Measurements from ENCODE around the gene NLGN1.

NLGN1 gene

GRCh38 chr3:174116421-174116820 lies 718.9 kb downstream of the NLGN1 start:
- H3K9me3 ChIP-seq (ENCODE audit: control extremely low read depth in 1 of 5, control insufficient read depth in 4 of 5, insufficient read depth in 2 of 5, low read depth in 1 of 5, low read length in 4 of 5), result peaks cover 0 to 2% (median 0%) of the 10 kb centered on the region in 5 experiments

DNA sequence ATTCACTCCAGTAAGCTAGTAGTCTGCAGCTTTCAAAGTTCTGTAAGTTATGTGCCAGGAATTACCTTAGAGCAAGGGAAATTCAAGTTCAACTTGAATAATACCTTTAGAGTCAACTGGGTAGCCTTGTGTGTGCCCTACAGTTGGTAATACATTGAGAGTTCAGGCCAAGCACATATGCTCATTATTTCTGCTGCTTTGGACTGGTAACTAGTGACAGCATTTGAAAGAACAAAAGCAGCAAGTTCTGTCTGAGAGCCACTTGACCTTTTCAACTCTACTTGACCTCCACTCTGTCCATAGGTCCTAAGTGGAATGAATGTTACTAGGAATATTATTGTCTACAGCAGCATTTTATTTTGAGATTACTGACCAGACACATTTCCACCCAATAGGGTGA lies 723.5 kb downstream of the NLGN1 start:
- ChIA-PET POLR2A (no interaction called here), CTCF (interaction anchor here (1.0 kb wide), 1 partner anchor 21 kb away, joined by 5 read pairs; no protein-coding TSS in a partner anchor)
- no peak for DNase-seq
- no peaks in the 10 kb centered on the region for H3K4me1 ChIP-seq (ENCODE audit: control extremely low read depth in 1 of 4, control insufficient read depth in 4 of 4, insufficient read depth in 4 of 4, low read length in 3 of 4)
- H3K4me3 ChIP-seq (ENCODE audit: control insufficient read depth in 1 of 7, extremely low read depth in 1 of 7, insufficient read depth in 4 of 7, low read depth in 2 of 7, low read length in 6 of 7), result no peak overlapping the region
- no peaks in the 10 kb centered on the region for H3K9me3 ChIP-seq (ENCODE audit: control extremely low read depth in 1 of 5, control insufficient read depth in 4 of 5, insufficient read depth in 2 of 5, low read depth in 1 of 5, low read length in 4 of 5)
- no peaks in the 10 kb centered on the region for H3K36me3 ChIP-seq (ENCODE audit: control insufficient read depth in 4 of 4, insufficient read depth in 4 of 4, low read length in 3 of 4)
- H3K27me3 ChIP-seq (replicated peaks in 2 of 5; ENCODE audit: control insufficient read depth in 4 of 5, insufficient read depth in 5 of 5, low read length in 4 of 5), result no peaks in the 10 kb centered on the region
- no peak overlapping the region for H3K27ac ChIP-seq (ENCODE audit: insufficient read depth in 1 of 2, low read depth in 1 of 2, low read length in 2 of 2, poor library complexity in 1 of 2, severe bottlenecking in 2 of 2)

More at GRCh38 chr3:174116421-174116820, 718.9 kb downstream of the NLGN1 start:
- CTCF ChIA-PET, result interaction anchor here (0.6 kb wide), 1 partner anchor 1710 kb away, joined by 3 read pairs; no protein-coding TSS in a partner anchor
- no peak overlapping the region for H3K27ac ChIP-seq (ENCODE audit: insufficient read depth in 1 of 2, low read depth in 1 of 2, low read length in 2 of 2, poor library complexity in 1 of 2, severe bottlenecking in 2 of 2)
- POLR2A ChIA-PET, result no interaction called here
- 100% methylated on average over 1 of the region's 4 CpGs for WGBS (ENCODE audit: insufficient coverage)
- H3K4me3 ChIP-seq (ENCODE audit: control insufficient read depth in 1 of 7, extremely low read depth in 1 of 7, insufficient read depth in 4 of 7, low read depth in 2 of 7, low read length in 6 of 7), result no peak overlapping the region
- no peaks in the 10 kb centered on the region for H3K36me3 ChIP-seq (ENCODE audit: control insufficient read depth in 4 of 4, insufficient read depth in 4 of 4, low read length in 3 of 4)
- no peaks in the 10 kb centered on the region for H3K27me3 ChIP-seq (replicated peaks in 2 of 5; ENCODE audit: control insufficient read depth in 4 of 5, insufficient read depth in 5 of 5, low read length in 4 of 5)
- no peaks in the 10 kb centered on the region for H3K4me1 ChIP-seq (ENCODE audit: control extremely low read depth in 1 of 4, control insufficient read depth in 4 of 4, insufficient read depth in 4 of 4, low read length in 3 of 4)
- no peak for DNase-seq

DNA sequence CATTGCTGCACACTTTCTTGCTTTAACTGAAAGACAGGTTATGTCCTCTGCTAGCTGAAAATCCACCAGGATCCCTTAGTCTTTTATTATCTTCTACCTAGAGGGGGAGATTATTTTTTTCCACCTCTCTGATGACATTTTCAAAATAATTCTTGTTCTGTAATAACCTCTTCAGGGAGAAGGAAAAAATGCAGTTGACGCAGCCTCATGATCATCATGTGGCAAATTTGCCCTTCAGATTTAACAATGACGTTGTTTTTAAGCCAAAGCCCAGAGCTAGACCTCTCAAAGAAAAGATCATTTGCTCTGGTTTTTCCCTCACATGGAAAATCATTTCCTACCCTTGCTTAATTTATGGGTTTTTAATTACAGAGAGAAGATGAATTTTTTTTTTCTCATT lies 724.9 kb downstream of the NLGN1 start:
- POLR2A ChIA-PET, result no interaction called here
- H3K4me1 ChIP-seq (ENCODE audit: control extremely low read depth in 1 of 4, control insufficient read depth in 4 of 4, insufficient read depth in 4 of 4, low read length in 3 of 4), result no peaks in the 10 kb centered on the region
- no peak for DNase-seq
- H3K36me3 ChIP-seq (ENCODE audit: control insufficient read depth in 4 of 4, insufficient read depth in 4 of 4, low read length in 3 of 4), result no peaks in the 10 kb centered on the region
- H3K27me3 ChIP-seq (replicated peaks in 2 of 5; ENCODE audit: control insufficient read depth in 4 of 5, insufficient read depth in 5 of 5, low read length in 4 of 5), result no peaks in the 10 kb centered on the region
- H3K9me3 ChIP-seq (ENCODE audit: control extremely low read depth in 1 of 5, control insufficient read depth in 4 of 5, insufficient read depth in 2 of 5, low read depth in 1 of 5, low read length in 4 of 5), result no peaks in the 10 kb centered on the region
- CTCF ChIA-PET, result interaction anchor here (0.9 kb wide), 1 partner anchor 13 kb away, joined by 3 read pairs; no protein-coding TSS in a partner anchor
- H3K27ac ChIP-seq (ENCODE audit: insufficient read depth in 1 of 2, low read depth in 1 of 2, low read length in 2 of 2, poor library complexity in 1 of 2, severe bottlenecking in 2 of 2), result no peak overlapping the region
- WGBS (ENCODE audit: insufficient coverage), result no CpG with 5 or more reads among the region's 2 CpGs
- H3K4me3 ChIP-seq (ENCODE audit: control insufficient read depth in 1 of 7, extremely low read depth in 1 of 7, insufficient read depth in 4 of 7, low read depth in 2 of 7, low read length in 6 of 7), result no peak overlapping the region

DNA sequence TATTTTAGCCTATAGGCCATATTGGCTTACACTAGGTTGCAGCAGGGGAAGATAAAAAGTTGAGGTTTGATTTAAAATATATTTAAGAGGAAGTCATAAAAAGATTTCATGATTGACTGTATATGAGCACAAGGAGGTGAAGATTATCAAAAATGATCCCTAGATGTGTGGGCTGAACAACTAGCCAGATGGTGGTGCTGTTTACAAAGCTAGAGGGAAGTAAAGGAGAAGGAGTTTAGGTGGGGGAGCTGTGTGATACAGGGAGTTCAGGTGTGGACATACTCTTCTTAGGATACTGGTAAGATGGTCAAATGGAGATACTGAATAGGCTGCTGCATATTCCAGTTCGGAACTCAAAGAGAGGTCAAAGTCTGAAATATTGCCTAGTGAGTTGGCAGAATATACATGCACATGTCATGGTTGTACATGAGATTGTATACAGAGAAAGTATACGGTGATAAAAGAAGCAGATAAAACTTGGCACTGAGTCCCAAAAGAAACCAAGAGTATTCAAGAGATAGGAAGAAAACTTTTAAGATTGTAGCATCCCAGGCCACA lies 727.8 kb downstream of the NLGN1 start:
- Histone ChIP-seq H3K4me1 (ENCODE audit: control extremely low read depth in 1 of 4, control insufficient read depth in 4 of 4, insufficient read depth in 4 of 4, low read length in 3 of 4) (no peaks in the 10 kb centered on the region), H3K9me3 (ENCODE audit: control extremely low read depth in 1 of 5, control insufficient read depth in 4 of 5, insufficient read depth in 2 of 5, low read depth in 1 of 5, low read length in 4 of 5) (no peaks in the 10 kb centered on the region), H3K4me3 (ENCODE audit: control insufficient read depth in 1 of 7, extremely low read depth in 1 of 7, insufficient read depth in 4 of 7, low read depth in 2 of 7, low read length in 6 of 7) (no peak overlapping the region), H3K27me3 (replicated peaks in 2 of 5; ENCODE audit: control insufficient read depth in 4 of 5, insufficient read depth in 5 of 5, low read length in 4 of 5) (no peaks in the 10 kb centered on the region), H3K27ac (ENCODE audit: insufficient read depth in 1 of 2, low read depth in 1 of 2, low read length in 2 of 2, poor library complexity in 1 of 2, severe bottlenecking in 2 of 2) (no peak overlapping the region), H3K36me3 (ENCODE audit: control insufficient read depth in 4 of 4, insufficient read depth in 4 of 4, low read length in 3 of 4) (no peaks in the 10 kb centered on the region)
- CTCF ChIA-PET, result interaction anchor here (1.1 to 1.3 kb wide), 2 partner anchors 8 to 10 kb away, joined by 4 to 5 read pairs; no protein-coding TSS in a partner anchor
- POLR2A ChIA-PET, result no interaction called here
- DNase-seq, result peak; percentile 24 to 67 (median 62)
- 64% methylated on average over 2 of the region's 2 CpGs for WGBS (ENCODE audit: insufficient coverage)

DNA sequence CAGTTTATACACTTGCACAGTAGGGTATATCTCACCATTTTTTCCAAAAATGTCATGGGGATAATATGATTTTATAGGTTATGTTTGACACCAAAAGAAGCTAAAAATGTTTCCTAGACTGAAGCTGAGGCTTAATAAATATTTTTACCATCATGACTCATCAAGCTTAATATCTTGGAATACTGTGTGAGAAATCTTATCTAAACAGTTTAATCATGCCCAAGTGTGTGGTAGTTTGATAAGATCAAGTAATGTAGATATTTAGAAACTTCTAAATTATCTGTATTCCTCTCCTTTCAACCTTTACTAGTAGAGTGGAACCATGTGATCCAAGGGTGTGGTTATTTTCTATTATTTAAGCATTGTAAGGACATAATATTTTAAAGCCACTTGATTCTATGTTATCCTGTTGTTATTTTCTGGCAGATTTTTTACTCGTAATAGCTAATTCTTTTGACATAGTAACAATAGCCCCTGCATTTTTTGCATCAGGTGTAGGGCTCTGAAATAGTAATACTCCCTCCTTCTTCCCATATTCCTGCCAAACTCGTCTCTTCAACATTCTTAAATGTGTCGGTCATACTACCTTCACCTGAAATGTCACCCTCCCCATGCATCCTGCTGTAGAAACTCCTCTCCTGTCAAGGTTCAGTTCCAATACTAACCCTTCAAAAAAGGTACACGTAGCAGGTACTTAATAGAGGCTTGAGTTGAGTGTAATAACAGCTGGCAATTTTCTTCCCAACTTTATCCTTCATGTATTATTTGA lies 729.6 kb downstream of the NLGN1 start:
- CTCF ChIA-PET, result interaction anchor here (0.6 kb wide), 1 partner anchor 424 kb away, joined by 3 read pairs; no protein-coding TSS in a partner anchor
- no peaks in the 10 kb centered on the region for H3K4me1 ChIP-seq (ENCODE audit: control extremely low read depth in 1 of 4, control insufficient read depth in 4 of 4, insufficient read depth in 4 of 4, low read length in 3 of 4)

GRCh38 chr3:174132006-174132405 lies 734.5 kb downstream of the NLGN1 start:
- no peak overlapping the region for H3K4me3 ChIP-seq (ENCODE audit: control insufficient read depth in 1 of 7, extremely low read depth in 1 of 7, insufficient read depth in 4 of 7, low read depth in 2 of 7, low read length in 6 of 7)
- no peak for DNase-seq
- WGBS (ENCODE audit: insufficient coverage), result no CpG with 5 or more reads among the region's 1 CpG
- CTCF ChIA-PET, result no interaction called here
- H3K36me3 ChIP-seq (ENCODE audit: control insufficient read depth in 4 of 4, insufficient read depth in 4 of 4, low read length in 3 of 4), result no peaks in the 10 kb centered on the region
- H3K4me1 ChIP-seq (ENCODE audit: control extremely low read depth in 1 of 4, control insufficient read depth in 4 of 4, insufficient read depth in 4 of 4, low read length in 3 of 4), result no peaks in the 10 kb centered on the region
- POLR2A ChIA-PET, result no interaction called here
- no peaks in the 10 kb centered on the region for H3K27me3 ChIP-seq (replicated peaks in 2 of 5; ENCODE audit: control insufficient read depth in 4 of 5, insufficient read depth in 5 of 5, low read length in 4 of 5)
- no peak overlapping the region for H3K27ac ChIP-seq (ENCODE audit: insufficient read depth in 1 of 2, low read depth in 1 of 2, low read length in 2 of 2, poor library complexity in 1 of 2, severe bottlenecking in 2 of 2)
- H3K9me3 ChIP-seq (ENCODE audit: control extremely low read depth in 1 of 5, control insufficient read depth in 4 of 5, insufficient read depth in 2 of 5, low read depth in 1 of 5, low read length in 4 of 5), result no peaks in the 10 kb centered on the region

More for the DNA sequence above, 729.6 kb downstream of the NLGN1 start:
- no peak overlapping the region for H3K27ac ChIP-seq (ENCODE audit: insufficient read depth in 1 of 2, low read depth in 1 of 2, low read length in 2 of 2, poor library complexity in 1 of 2, severe bottlenecking in 2 of 2)
- POLR2A ChIA-PET, result interaction anchor here (1.0 kb wide), 1 partner anchor 1604 kb away, joined by 3 read pairs; no protein-coding TSS in a partner anchor
- H3K27me3 ChIP-seq (replicated peaks in 2 of 5; ENCODE audit: control insufficient read depth in 4 of 5, insufficient read depth in 5 of 5, low read length in 4 of 5), result no peaks in the 10 kb centered on the region
- no peaks in the 10 kb centered on the region for H3K36me3 ChIP-seq (ENCODE audit: control insufficient read depth in 4 of 4, insufficient read depth in 4 of 4, low read length in 3 of 4)
- H3K9me3 ChIP-seq (ENCODE audit: control extremely low read depth in 1 of 5, control insufficient read depth in 4 of 5, insufficient read depth in 2 of 5, low read depth in 1 of 5, low read length in 4 of 5), result no peaks in the 10 kb centered on the region
- WGBS (ENCODE audit: insufficient coverage), result 85% methylated on average over 2 of the region's 4 CpGs
- no peak overlapping the region for H3K4me3 ChIP-seq (ENCODE audit: control insufficient read depth in 1 of 7, extremely low read depth in 1 of 7, insufficient read depth in 4 of 7, low read depth in 2 of 7, low read length in 6 of 7)
- DNase-seq, result no peak

GRCh38 chr3:174132421-174133042 lies 735.0 kb downstream of the NLGN1 start:
- no peak for DNase-seq
- no peaks in the 10 kb centered on the region for H3K27me3 ChIP-seq (replicated peaks in 2 of 5; ENCODE audit: control insufficient read depth in 4 of 5, insufficient read depth in 5 of 5, low read length in 4 of 5)
- ChIA-PET CTCF (no interaction called here), POLR2A (no interaction called here)
- 94% methylated on average over 2 of the region's 5 CpGs for WGBS (ENCODE audit: insufficient coverage)
- no peaks in the 10 kb centered on the region for H3K4me1 ChIP-seq (ENCODE audit: control extremely low read depth in 1 of 4, control insufficient read depth in 4 of 4, insufficient read depth in 4 of 4, low read length in 3 of 4)
- H3K27ac ChIP-seq (ENCODE audit: insufficient read depth in 1 of 2, low read depth in 1 of 2, low read length in 2 of 2, poor library complexity in 1 of 2, severe bottlenecking in 2 of 2), result no peak overlapping the region
- no peaks in the 10 kb centered on the region for H3K9me3 ChIP-seq (ENCODE audit: control extremely low read depth in 1 of 5, control insufficient read depth in 4 of 5, insufficient read depth in 2 of 5, low read depth in 1 of 5, low read length in 4 of 5)
- H3K36me3 ChIP-seq (ENCODE audit: control insufficient read depth in 4 of 4, insufficient read depth in 4 of 4, low read length in 3 of 4), result no peaks in the 10 kb centered on the region
- H3K4me3 ChIP-seq (ENCODE audit: control insufficient read depth in 1 of 7, extremely low read depth in 1 of 7, insufficient read depth in 4 of 7, low read depth in 2 of 7, low read length in 6 of 7), result no peak overlapping the region

Data from common myeloid progenitor, CD34-positive (primary cell).